ENCODE results near the gene MAP2K6. TPM values are rescaled to one million over a fixed set of nuclear protein-coding genes. Genes with fewer than 3 reads are reported as not detected.

Gene MAP2K6
- total RNA-seq, 2 donors from 2014 or later: 4.4 to 34.6 TPM

- H3K9me3 ChIP-seq: no peaks in the 10 kb centered on the region
- H3K27me3 ChIP-seq: no peaks in the 10 kb centered on the region
- H3K4me3 ChIP-seq: no peak overlapping the region
- WGBS, 2 donors: 89 to 91% methylated on average over 5 to 6 of the region's 6 CpGs
- peaks cover 0 to 5% of the 10 kb centered on the region in 2 donors for H3K36me3 ChIP-seq (replicated peaks in 1 of 2; ENCODE audit: insufficient read depth in 1 of 2, low read depth in 2 of 2)
- DNase-seq (no peak), ATAC-seq (no peak)
- H3K4me1 ChIP-seq: no peaks in the 10 kb centered on the region
- no peak overlapping the region for H3K27ac ChIP-seq
- no peak for TF ChIP-seq CTCF (IDR thresholded peaks at IDR 0.05)
- TF ChIP-seq POLR2A (IDR thresholded peaks at IDR 0.05): no peak
- intact Hi-C loops (cut with DNase I): no loop called here
These were observed 120.6 kb downstream of the MAP2K6 start for GRCh38 chr17:69535016-69535570.

DNA sequence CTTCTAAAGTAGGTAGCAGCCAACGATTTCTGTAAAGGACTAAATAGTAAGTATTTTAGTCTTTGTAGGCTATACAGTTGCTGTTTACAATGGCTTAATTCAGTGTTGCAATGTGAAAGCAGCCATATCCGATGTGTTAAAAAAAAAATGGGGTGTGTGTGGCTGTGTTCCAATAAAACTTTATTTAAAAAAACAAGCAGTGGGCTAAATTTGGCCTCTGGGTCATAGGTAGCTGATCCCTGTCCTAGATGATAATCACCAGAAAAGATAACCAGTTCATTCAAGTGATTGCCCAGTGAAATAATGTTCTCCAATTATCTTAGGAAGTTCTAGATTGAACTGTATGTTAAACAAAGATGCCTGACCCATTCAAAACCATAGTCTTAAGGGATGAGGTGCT is 124.3 kb downstream of the MAP2K6 start:
- peaks cover 0 to 5% (median 0%) of the 10 kb centered on the region in 3 donors for H3K9me3 ChIP-seq
- intact Hi-C loops (cut with DNase I): no loop called here

DNA sequence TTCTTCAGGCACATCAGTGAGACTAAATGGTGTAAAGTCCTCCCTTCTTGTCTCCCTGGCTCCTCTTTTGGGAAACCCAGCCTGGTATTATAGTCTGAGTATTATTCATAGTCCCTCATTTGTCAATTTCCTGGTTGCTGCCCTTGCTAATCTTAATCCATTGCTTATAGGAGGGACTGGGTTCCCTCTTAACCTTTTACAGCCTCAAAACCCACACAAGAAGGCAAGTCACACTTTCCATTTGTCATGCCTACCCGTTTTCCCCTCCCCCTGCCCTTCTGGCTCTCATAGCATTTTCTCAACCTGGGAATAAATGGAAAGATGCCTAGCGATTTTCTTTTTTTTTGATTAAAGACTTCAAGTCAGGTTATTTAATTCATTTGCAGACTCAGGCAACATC is 124.8 kb downstream of the MAP2K6 start:
- Histone ChIP-seq H3K4me1 (no peaks in the 10 kb centered on the region), H3K4me3 (no peak overlapping the region), H3K27me3 (no peaks in the 10 kb centered on the region), H3K9me3 (peaks cover 0 to 5% (median 0%) of the 10 kb centered on the region in 3 donors), H3K36me3 (replicated peaks in 1 of 2; ENCODE audit: insufficient read depth in 1 of 2, low read depth in 2 of 2) (no peaks in the 10 kb centered on the region), H3K27ac (no peak overlapping the region)
- TF ChIP-seq CTCF (IDR thresholded peaks at IDR 0.05): no peak
- no peak for TF ChIP-seq POLR2A (IDR thresholded peaks at IDR 0.05)
- no peak for DNase-seq
- WGBS, 2 donors: 75 to 94% methylated on average over 2 of the region's 2 CpGs
- intact Hi-C loops (cut with DNase I): no loop called here
- ATAC-seq: no peak

More for the DNA sequence above, 124.3 kb downstream of the MAP2K6 start:
- Histone ChIP-seq H3K27me3 (no peaks in the 10 kb centered on the region), H3K4me3 (no peak overlapping the region), H3K4me1 (no peaks in the 10 kb centered on the region), H3K27ac (no peak overlapping the region), H3K36me3 (replicated peaks in 1 of 2; ENCODE audit: insufficient read depth in 1 of 2, low read depth in 2 of 2) (peaks cover 0 to 3% of the 10 kb centered on the region in 2 donors)
- TF ChIP-seq CTCF (IDR thresholded peaks at IDR 0.05): no peak
- no peak for TF ChIP-seq POLR2A (IDR thresholded peaks at IDR 0.05)
- ATAC-seq (no peak), DNase-seq (no peak)
- 87 to 92% methylated on average over 2 of the region's 2 CpGs for WGBS, 2 donors

DNA sequence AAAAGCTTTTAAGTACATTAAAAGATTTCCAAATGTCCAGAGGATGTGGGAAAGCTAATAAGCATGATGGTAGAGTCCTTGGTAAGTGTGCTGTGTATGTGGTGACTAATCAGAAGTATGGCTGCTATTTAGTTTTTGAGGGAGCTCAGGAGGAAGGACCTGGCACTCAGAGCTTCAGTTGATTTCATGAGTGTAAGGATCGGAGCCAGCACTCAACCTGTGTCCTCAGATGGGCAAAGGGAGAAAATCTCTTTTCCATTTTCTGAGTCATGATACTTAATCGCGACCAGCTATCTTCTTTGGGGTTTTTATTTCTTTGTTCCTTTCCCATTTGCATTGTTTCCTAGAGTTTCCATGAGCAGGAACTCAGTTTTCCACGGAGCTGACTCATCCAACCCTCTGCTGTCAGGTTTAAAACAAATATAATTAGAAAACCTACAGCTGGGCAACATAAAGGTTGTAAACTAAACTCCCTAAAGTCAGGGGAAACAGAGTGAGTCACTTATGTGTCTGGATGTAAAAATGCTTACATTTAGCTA is 125.4 kb downstream of the MAP2K6 start:
- Histone ChIP-seq H3K4me1 (no peaks in the 10 kb centered on the region), H3K9me3 (peaks cover 0 to 5% (median 0%) of the 10 kb centered on the region in 3 donors), H3K27me3 (no peaks in the 10 kb centered on the region), H3K36me3 (replicated peaks in 1 of 2; ENCODE audit: insufficient read depth in 1 of 2, low read depth in 2 of 2) (no peaks in the 10 kb centered on the region), H3K4me3 (no peak overlapping the region), H3K27ac (no peak overlapping the region)
- TF ChIP-seq POLR2A (IDR thresholded peaks at IDR 0.05) (no peak), CTCF (IDR thresholded peaks at IDR 0.05) (no peak)
- WGBS, 2 donors: 72 to 84% methylated on average over 4 of the region's 4 CpGs
- intact Hi-C loops (cut with DNase I): no loop called here
- ATAC-seq (no peak), DNase-seq (no peak)

DNA sequence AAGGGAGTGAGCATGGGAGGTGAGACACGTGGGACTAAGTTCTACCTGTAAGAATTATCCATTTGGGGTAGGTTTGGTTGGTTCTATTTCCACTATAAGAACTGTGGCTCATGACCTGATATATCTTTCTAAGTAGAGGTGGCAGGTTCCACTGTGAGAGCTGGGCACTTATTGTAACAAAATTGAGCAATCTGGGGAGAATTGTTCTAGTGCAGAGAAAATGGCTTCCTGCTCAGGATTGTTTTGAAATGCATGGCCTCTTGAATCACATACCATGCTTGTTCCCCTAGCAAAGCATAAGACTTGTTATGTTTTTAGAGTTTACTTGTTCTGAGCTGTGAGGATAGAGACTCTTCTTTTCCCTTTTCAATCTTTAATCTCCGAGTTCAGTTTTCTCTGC is 125.9 kb downstream of the MAP2K6 start:
- 93% methylated on average over 2 of the region's 2 CpGs for WGBS, 2 donors
- ATAC-seq (no peak), DNase-seq (no peak)
- Histone ChIP-seq H3K27ac (no peak overlapping the region), H3K9me3 (peaks cover 0 to 5% (median 0%) of the 10 kb centered on the region in 3 donors), H3K4me1 (no peaks in the 10 kb centered on the region), H3K36me3 (replicated peaks in 1 of 2; ENCODE audit: insufficient read depth in 1 of 2, low read depth in 2 of 2) (no peaks in the 10 kb centered on the region), H3K4me3 (no peak overlapping the region), H3K27me3 (no peaks in the 10 kb centered on the region)
- TF ChIP-seq POLR2A (IDR thresholded peaks at IDR 0.05) (no peak), CTCF (IDR thresholded peaks at IDR 0.05) (no peak)
- intact Hi-C loops (cut with DNase I): no loop called here
